H1 (cell line): Measurements from ENCODE around the gene LRRFIP1. TPM values are rescaled to one million over a fixed set of nuclear protein-coding genes. Genes with fewer than 3 reads are reported as not detected.
A peak's percentile ranks its signal among the peaks of the same experiment; 100 is the strongest.

ENCODE experiments used
- CTCF ChIA-PET: fragments of 300-600 bp; sonication (Branson Sonifier 250); formaldehyde crosslinking; loops from one replicate; lab custom pipeline; 2021; ENCODE audit not compliant: partially characterized antibody; lab: Charles Lee
- POLR2A ChIA-PET: fragments of 300-600 bp; sonication (Branson Sonifier 250); formaldehyde crosslinking; loops from one replicate; lab custom pipeline; 2021; ENCODE audit warnings: inconsistent platforms; ENCODE audit not compliant: partially characterized antibody; lab: Charles Lee
- DNase-seq, 2 experiments: peaks; one replicate each; pipeline versions ENCODE4 v3.0.0 to v3.0.0-alpha.2; 2010 to 2022; ENCODE audit warnings: low spot score in 2 of 2, low read depth in 1 of 2, mixed read lengths in 1 of 2
- FAIRE-seq: peaks from 2 replicates; lab custom pipeline; 2011; peaks lifted over from hg19 to GRCh38; lab: Jason Lieb, UNC
- H2AFZ ChIP-seq: 2 replicates; pipeline ENCODE4 v1.8.1; 2012; ENCODE audit warnings: low read length, inconsistent platforms
- H2AK5ac ChIP-seq: 2 replicates; pipeline ENCODE4 v1.6.1; 2013; ENCODE audit warnings: low read depth, low read length
- H2BK120ac ChIP-seq: replicated peaks from 2 replicates; pipeline ENCODE3; 2013; ENCODE audit warnings: low read depth, low read length, inconsistent platforms
- H2BK12ac ChIP-seq: 2 replicates; pipeline ENCODE4 v1.6.1; 2013; ENCODE audit warnings: low read depth, low read length
- H2BK15ac ChIP-seq: 2 replicates; pipeline ENCODE4 v1.6.1; 2013; ENCODE audit warnings: low read length
- H2BK20ac ChIP-seq: 2 replicates; pipeline ENCODE4 v1.6.1; 2013; ENCODE audit warnings: low read length
- H2BK5ac ChIP-seq: 2 replicates; pipeline ENCODE4 v1.6.1; 2013; ENCODE audit warnings: low read depth, low read length
- H3K14ac ChIP-seq: 2 replicates; pipeline ENCODE4 v1.6.1; 2013; ENCODE audit warnings: inconsistent platforms; ENCODE audit not compliant: insufficient read length
- H3K18ac ChIP-seq: 2 replicates; pipeline ENCODE4 v1.6.1; 2013; ENCODE audit warnings: low read length; ENCODE audit errors: extremely low read depth
- H3K23ac ChIP-seq: 2 replicates; pipeline ENCODE4 v1.6.1; 2013; ENCODE audit warnings: inconsistent platforms; ENCODE audit not compliant: insufficient read length
- H3K23me2 ChIP-seq: 2 replicates; pipeline ENCODE4 v1.6.1; 2013; ENCODE audit warnings: low read depth, low read length
- H3K27ac ChIP-seq: 2 replicates; pipeline ENCODE4 v1.6.1; 2011; ENCODE audit warnings: low read depth, low read length, inconsistent platforms
- H3K27me3 ChIP-seq, 4 experiments: replicated peaks in 1 of 4; 1 replicate in 1 of 4; 2 replicates in 3 of 4; pipeline versions ENCODE4 v1.6.1 to v1.8.1; 2011 to 2013; ENCODE audit warnings: low read length in 3 of 4, mild to moderate bottlenecking in 3 of 4, inconsistent platforms in 2 of 4, mixed read lengths in 2 of 4, moderate library complexity in 1 of 4; ENCODE audit not compliant: control insufficient read depth in 3 of 4, insufficient read depth in 3 of 4; ENCODE audit errors: extremely low read depth in 1 of 4
- H3K36me3 ChIP-seq, 4 experiments: 2 replicates each; pipeline versions ENCODE4 v1.6.1 to v1.8.1; 2011 to 2013; ENCODE audit warnings: mild to moderate bottlenecking in 4 of 4, low read length in 3 of 4, moderate library complexity in 2 of 4, control low read depth in 1 of 4, inconsistent platforms in 1 of 4; ENCODE audit not compliant: insufficient read depth in 4 of 4, control insufficient read depth in 2 of 4
- H3K4ac ChIP-seq: replicated peaks from 2 replicates; pipeline ENCODE3; 2013; ENCODE audit warnings: low read length, low read depth, mixed read lengths, inconsistent platforms; ENCODE audit not compliant: insufficient read length
- H3K4me1 ChIP-seq, 4 experiments: replicated peaks in 1 of 4; 1 replicate in 1 of 4; 2 replicates in 3 of 4; pipeline versions ENCODE4 v1.6.1 to v1.8.1; 2011 to 2013; ENCODE audit warnings: low read length in 3 of 4, inconsistent platforms in 2 of 4, mixed read lengths in 1 of 4; ENCODE audit not compliant: insufficient read depth in 4 of 4, control insufficient read depth in 3 of 4
- H3K4me2 ChIP-seq, 2 experiments: 2 replicates each; pipeline versions ENCODE4 v1.6.1 to v1.8.1; 2011 to 2013; ENCODE audit warnings: low read depth in 2 of 2, low read length in 2 of 2, control low read depth in 1 of 2, inconsistent platforms in 1 of 2, mild to moderate bottlenecking in 1 of 2; ENCODE audit not compliant: insufficient read depth in 1 of 2
- H3K4me3 ChIP-seq, 4 experiments: fragments of 200-600, 300-600 bp in 1 of 4; sonication (generic), shearing (Covaris generic), sonication (Bioruptor Twin) in 1 of 4; 2 replicates each; pipeline versions ENCODE4 v1.5.1 to v1.8.1; 2011 to 2016; ENCODE audit warnings: low read length in 4 of 4, low read depth in 3 of 4, control low read depth in 2 of 4, inconsistent platforms in 2 of 4, mild to moderate bottlenecking in 2 of 4, mixed read lengths in 1 of 4, moderate library complexity in 1 of 4; ENCODE audit not compliant: insufficient read depth in 2 of 4; ENCODE audit errors: extremely low read depth in 1 of 4
- H3K56ac ChIP-seq: replicated peaks from 2 replicates; pipeline ENCODE3; 2013; ENCODE audit warnings: low read depth, mild to moderate bottlenecking, mixed read lengths, low read length, inconsistent platforms; ENCODE audit not compliant: insufficient read length
- H3K79me1 ChIP-seq: 2 replicates; pipeline ENCODE4 v1.6.1; 2013; ENCODE audit warnings: low read depth, low read length, control low read depth
- H3K79me2 ChIP-seq, 2 experiments: 2 replicates each; pipeline versions ENCODE4 v1.6.1 to v1.8.1; 2012 to 2013; ENCODE audit warnings: low read length in 2 of 2, mild to moderate bottlenecking in 2 of 2, inconsistent platforms in 1 of 2; ENCODE audit not compliant: insufficient read depth in 2 of 2, control insufficient read depth in 1 of 2
- H3K9ac ChIP-seq, 4 experiments: replicated peaks in 1 of 4; 1 replicate in 1 of 4; 2 replicates in 3 of 4; pipeline versions ENCODE4 v1.6.1 to v1.8.1; 2011 to 2013; ENCODE audit warnings: low read depth in 3 of 4, low read length in 3 of 4, control low read depth in 2 of 4, mild to moderate bottlenecking in 2 of 4, moderate library complexity in 2 of 4, inconsistent platforms in 1 of 4; ENCODE audit errors: extremely low read depth in 1 of 4
- H3K9me3 ChIP-seq, 2 experiments: 2 replicates each; pipeline versions ENCODE4 v1.6.1 to v1.8.1; 2012 to 2013; ENCODE audit warnings: mild to moderate bottlenecking in 2 of 2, moderate library complexity in 2 of 2, control low read depth in 1 of 2, inconsistent platforms in 1 of 2, low read depth in 1 of 2, low read length in 1 of 2, mixed read lengths in 1 of 2; ENCODE audit not compliant: insufficient read depth in 2 of 2
- H4K20me1 ChIP-seq, 2 experiments: replicated peaks in 1 of 2; 2 replicates each; pipeline versions ENCODE3 to v1.8.1; 2011 to 2013; ENCODE audit warnings: inconsistent platforms in 2 of 2, low read length in 2 of 2, mild to moderate bottlenecking in 1 of 2; ENCODE audit not compliant: insufficient read depth in 2 of 2, control insufficient read depth in 1 of 2
- H4K5ac ChIP-seq: 2 replicates; pipeline ENCODE4 v1.6.1; 2013; ENCODE audit warnings: low read length, low read depth, mixed read lengths, inconsistent platforms; ENCODE audit not compliant: insufficient read length
- H4K8ac ChIP-seq: 2 replicates; pipeline ENCODE4 v1.8.0; 2013; ENCODE audit warnings: mild to moderate bottlenecking, moderate library complexity, low read length, inconsistent platforms; ENCODE audit not compliant: insufficient read depth; ENCODE audit errors: extremely low read depth
- H4K91ac ChIP-seq: replicated peaks from 2 replicates; pipeline ENCODE3; 2013; ENCODE audit warnings: low read length, mixed read lengths, inconsistent platforms; ENCODE audit not compliant: insufficient read length
- HDAC6 ChIP-seq: IDR thresholded peaks from one replicate; pipeline ENCODE4 v1.7.1; 2012; ENCODE audit warnings: low read depth, mild to moderate bottlenecking, inconsistent platforms, low read length, moderate library complexity
- KDM1A ChIP-seq: fragments of 200-600, 300-600 bp; sonication (generic); IDR thresholded peaks from 2 replicates; pipeline ENCODE4 v1.7.1; 2016; ENCODE audit warnings: mild to moderate bottlenecking, low read length, borderline replicate concordance
- KDM5A ChIP-seq: fragments of 200-600 bp; IDR thresholded peaks from 2 replicates; pipeline ENCODE4 v1.7.1; 2012; ENCODE audit warnings: mild to moderate bottlenecking, low read length, inconsistent platforms, mixed read lengths
- TBP ChIP-seq: IDR thresholded peaks from 2 replicates; pipeline ENCODE4 v1.6.1; 2011; ENCODE audit warnings: low read depth, low read length, improper control_type of control experiment
- ZNF274 ChIP-seq: IDR thresholded peaks from 2 replicates; pipeline ENCODE4 v1.7.0; 2012; ENCODE audit warnings: low read length, borderline replicate concordance; ENCODE audit errors: extremely low read depth
- WGBS, 2 experiments: shearing (Covaris generic) in 1 of 2; methylation state at CpG; one replicate each; pipeline versions ENCODE4 v1.1.6 to v1.1.7; 2013 to 2015; ENCODE audit warnings: low lambda C conversion rate in 2 of 2, mixed read lengths in 2 of 2, inconsistent platforms in 1 of 2, low coverage in 1 of 2, missing lambda C conversion rate in 1 of 2; ENCODE audit not compliant: insufficient replicate concordance in 2 of 2, insufficient coverage in 1 of 2, insufficient read length in 1 of 2; ENCODE audit errors: extremely low coverage in 1 of 2, missing lambda C conversion rate in 1 of 2; 5-methylcytosine and 5-hydroxymethylcytosine counted together
- polyA plus RNA-seq, 7 experiments: library from polyadenylated mRNA; depleted of rRNA in 3 of 7; stranded (reverse) in 5 of 7; unstranded in 2 of 7; fragments of >200 nt in 5 of 7; fragments of 200-250 nt in 2 of 7; gene quantifications; 1 replicate in 5 of 7; 2 replicates in 1 of 7; 4 replicates in 1 of 7; pipeline versions ENCODE4 v1.2.1 to v1.2.3, GENCODE V29; 2011 to 2013; ENCODE audit warnings: missing spikeins in 2 of 7, mixed read lengths in 2 of 7
- total RNA-seq: library from RNA; stranded (reverse); fragmentation: NEBNext Ultra II Directional; extraction: Animal tissue kit (Norgen Biotek cat#: 25700); gene quantifications from 2 replicates; pipeline ENCODE4 v1.2.1, GENCODE V29; 2021
- TF ChIP-seq, protein P1 (sequence below), 3 experiments: IDR thresholded peaks; 1 replicate in 2 of 3; 2 replicates in 1 of 3; pipeline versions ENCODE4 v1.5.1 to v1.6.1; 2011; ENCODE audit warnings: low read length in 3 of 3, mild to moderate bottlenecking in 3 of 3, inconsistent platforms in 2 of 3, low read depth in 1 of 3, moderate library complexity in 1 of 3; ENCODE audit not compliant: insufficient read depth in 1 of 3; ENCODE audit errors: control extremely low read depth in 1 of 3

Gene LRRFIP1
- total and polyA plus RNA-seq, 2 of the 8 experiments (the other 6 are each of a cell fraction or from before 2014, with no cell fraction given), result 12.1 to 75.8 TPM

DNA sequence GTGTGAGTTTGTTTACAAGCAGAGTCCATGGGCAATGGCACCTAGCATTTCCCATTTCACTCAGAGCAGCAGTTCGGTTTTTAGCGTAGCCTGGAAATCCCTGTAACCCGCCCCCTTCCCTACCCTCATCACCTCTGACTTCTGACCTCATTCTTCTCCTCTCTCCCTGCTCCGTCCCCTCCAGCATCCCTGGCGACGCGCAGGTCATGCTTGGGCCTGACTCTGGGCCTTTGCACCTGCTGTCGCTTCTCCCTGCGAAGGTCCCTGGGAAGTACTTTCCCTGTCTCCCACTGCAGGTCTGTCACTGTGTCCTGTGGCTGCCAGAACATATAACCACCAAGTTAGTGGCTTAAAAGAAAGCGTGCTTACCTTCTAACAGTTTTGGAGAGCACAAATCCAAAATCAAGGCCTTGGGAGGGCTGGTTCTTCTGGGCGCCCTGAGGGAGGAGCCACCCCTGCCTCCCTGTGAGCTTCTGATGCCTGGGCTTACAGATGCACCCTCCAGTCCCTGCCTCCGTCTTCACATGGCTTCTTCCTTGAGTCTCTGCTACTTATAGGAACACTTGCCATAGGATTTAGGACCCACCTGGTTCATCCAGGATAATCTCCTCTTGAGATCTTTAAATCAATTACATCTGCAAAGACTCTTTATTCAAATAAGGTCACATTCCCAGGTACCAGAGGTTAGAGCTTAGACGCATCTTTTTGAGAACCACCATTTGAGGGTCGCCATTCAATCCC, 28.7 kb upstream of the LRRFIP1 start:
- DNase-seq (no peak), FAIRE-seq (no peak)
- Histone ChIP-seq H4K91ac (peak overlapping the region; percentile 50), H2BK120ac (no peak overlapping the region), H3K18ac (peak overlapping the region; percentile 36; the same call in 1 of the 2 replicates), H3K4me1 (peaks cover 9 to 37% (median 24%) of the 10 kb centered on the region in 4 experiments), H2BK20ac (peak overlapping the region; percentile 99), H2BK15ac (peak overlapping the region; percentile 95), H2AK5ac (peak overlapping the region; percentile 61; the same call in 1 of the 2 replicates), H3K27me3 (no peaks in the 10 kb centered on the region), H4K20me1 (no peaks in the 10 kb centered on the region), H2BK12ac (peak overlapping the region; percentile 78; the same call in 1 of the 2 replicates), H3K4me2 (no peak overlapping the region), H3K4ac (peak overlapping the region; percentile 63), H3K9ac (no peak overlapping the region), H3K9me3 (no peaks in the 10 kb centered on the region), H2AFZ (no peak overlapping the region), H3K23me2 (no peaks in the 10 kb centered on the region), H3K79me1 (no peaks in the 10 kb centered on the region), H3K36me3 (no peaks in the 10 kb centered on the region), H3K14ac (no peak overlapping the region), H2BK5ac (peak overlapping the region; percentile 41; the same call in 1 of the 2 replicates), H3K27ac (no peak overlapping the region), H3K56ac (no peak overlapping the region), H3K4me3 (no peak overlapping the region), H4K5ac (peak overlapping the region; percentile 13), H3K79me2 (no peaks in the 10 kb centered on the region), H4K8ac (peak overlapping the region; percentile 9; the same call in 1 of the 2 replicates), H3K23ac (no peak overlapping the region)
- CTCF ChIA-PET, result interaction anchor here (1.3 to 8.8 kb wide), 3 partner anchors 15 to 17 kb away, joined by 3 to 63 read pairs (median 3); no protein-coding TSS in a partner anchor
- POLR2A ChIA-PET, result interaction anchor here (3.3 to 7.5 kb wide), 2 partner anchors 13 to 16 kb away, joined by 9 to 51 read pairs; no protein-coding TSS in a partner anchor
- 89% methylated on average over 14 of the region's 14 CpGs; no CpG with 5 or more reads in 1 of the 2 experiments for WGBS, 2 experiments
- TF ChIP-seq KDM5A (no peak), HDAC6 (no peak), TBP (no peak), ZNF274 (no peak), KDM1A (0 out of 2 replicates have a peak, but pooled peaks have one; percentile 35)
- TF ChIP-seq, protein P1, sequence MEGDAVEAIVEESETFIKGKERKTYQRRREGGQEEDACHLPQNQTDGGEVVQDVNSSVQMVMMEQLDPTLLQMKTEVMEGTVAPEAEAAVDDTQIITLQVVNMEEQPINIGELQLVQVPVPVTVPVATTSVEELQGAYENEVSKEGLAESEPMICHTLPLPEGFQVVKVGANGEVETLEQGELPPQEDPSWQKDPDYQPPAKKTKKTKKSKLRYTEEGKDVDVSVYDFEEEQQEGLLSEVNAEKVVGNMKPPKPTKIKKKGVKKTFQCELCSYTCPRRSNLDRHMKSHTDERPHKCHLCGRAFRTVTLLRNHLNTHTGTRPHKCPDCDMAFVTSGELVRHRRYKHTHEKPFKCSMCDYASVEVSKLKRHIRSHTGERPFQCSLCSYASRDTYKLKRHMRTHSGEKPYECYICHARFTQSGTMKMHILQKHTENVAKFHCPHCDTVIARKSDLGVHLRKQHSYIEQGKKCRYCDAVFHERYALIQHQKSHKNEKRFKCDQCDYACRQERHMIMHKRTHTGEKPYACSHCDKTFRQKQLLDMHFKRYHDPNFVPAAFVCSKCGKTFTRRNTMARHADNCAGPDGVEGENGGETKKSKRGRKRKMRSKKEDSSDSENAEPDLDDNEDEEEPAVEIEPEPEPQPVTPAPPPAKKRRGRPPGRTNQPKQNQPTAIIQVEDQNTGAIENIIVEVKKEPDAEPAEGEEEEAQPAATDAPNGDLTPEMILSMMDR (IDR thresholded peaks at IDR 0.05; ENCODE audit: control extremely low read depth in 1 of 3, insufficient read depth in 1 of 3, low read depth in 1 of 3, low read length in 3 of 3), result no peak
